ENCODE measurements around the gene AJM1.
"Not testable (repeated sequence)": the region's sequence is repeated elsewhere in the genome, so short reads cannot be mapped to it uniquely, and the experiment has no call there.

The AJM1 gene

GRCh38 chr9:136842380-136842948, at the start of gene AJM1:
AJM1 (plus strand) TSS chr9:136842478; CDS start chr9:136844415, 1,937 bp downstream.
- H3K9me3 ChIP-seq (ENCODE audit: low read length): not testable (repeated sequence)
- H3K4me3 ChIP-seq (ENCODE audit: low read length): peak within 1 kb of the TSS; percentile 56

GRCh38 chr9:136793086-136793946, 49.0 kb upstream of the AJM1 start:
- Histone ChIP-seq H2AFZ (ENCODE audit: low read depth, low read length) (no peak overlapping the region), H3K27me3 (ENCODE audit: insufficient read depth, low read length) (no peaks in the 10 kb centered on the region), H3K4me1 (ENCODE audit: insufficient read depth, low read length) (peaks cover 22% of the 10 kb centered on the region), H3K4me3 (ENCODE audit: low read length) (no peak overlapping the region), H3K9me3 (ENCODE audit: low read length) (no peaks in the 10 kb centered on the region), H3K36me3 (ENCODE audit: insufficient read depth, low read length) (peaks cover 13% of the 10 kb centered on the region)

More at GRCh38 chr9:136842380-136842948, at the start of gene AJM1:
- Histone ChIP-seq H3K4me1 (ENCODE audit: insufficient read depth, low read length) (peaks cover 33% of the 10 kb centered on the region), H3K36me3 (ENCODE audit: insufficient read depth, low read length) (peaks cover 22% of the 10 kb centered on the region)
- not testable (repeated sequence) for H3K27me3 ChIP-seq (ENCODE audit: insufficient read depth, low read length); H2AFZ ChIP-seq (ENCODE audit: low read depth, low read length)

- Histone ChIP-seq H3K4me3 (ENCODE audit: low read length) (no peak overlapping the region), H3K9me3 (ENCODE audit: low read length) (no peaks in the 10 kb centered on the region), H3K36me3 (ENCODE audit: insufficient read depth, low read length) (peaks cover 13% of the 10 kb centered on the region), H3K4me1 (ENCODE audit: insufficient read depth, low read length) (peaks cover 22% of the 10 kb centered on the region), H2AFZ (ENCODE audit: low read depth, low read length) (no peak overlapping the region), H3K27me3 (ENCODE audit: insufficient read depth, low read length) (no peaks in the 10 kb centered on the region)
Measured at GRCh38 chr9:136794281-136794999, 47.8 kb upstream of the AJM1 start.

GRCh38 chr9:136795000-136795348, 47.3 kb upstream of the AJM1 start:
- H3K4me3 ChIP-seq (ENCODE audit: low read length): no peak overlapping the region
- no peaks in the 10 kb centered on the region for H3K9me3 ChIP-seq (ENCODE audit: low read length)
- no peaks in the 10 kb centered on the region for H3K27me3 ChIP-seq (ENCODE audit: insufficient read depth, low read length)
- peaks cover 26% of the 10 kb centered on the region for H3K4me1 ChIP-seq (ENCODE audit: insufficient read depth, low read length)
- no peak overlapping the region for H2AFZ ChIP-seq (ENCODE audit: low read depth, low read length)
- peaks cover 13% of the 10 kb centered on the region for H3K36me3 ChIP-seq (ENCODE audit: insufficient read depth, low read length)

GRCh38 chr9:136796238-136796774, 46.0 kb upstream of the AJM1 start, which contains the start of gene CCDC183:
CCDC183 (plus strand) TSS chr9:136796338; CDS start chr9:136796398, 60 bp downstream.
- H3K36me3 ChIP-seq (ENCODE audit: insufficient read depth, low read length): peaks cover 13% of the 10 kb centered on the region
- H3K27me3 ChIP-seq (ENCODE audit: insufficient read depth, low read length): no peaks in the 10 kb centered on the region
- H3K9me3 ChIP-seq (ENCODE audit: low read length): no peaks in the 10 kb centered on the region
- peaks cover 31% of the 10 kb centered on the region for H3K4me1 ChIP-seq (ENCODE audit: insufficient read depth, low read length)
- H2AFZ ChIP-seq (ENCODE audit: low read depth, low read length): no peak within 1 kb of the TSS
- no peak within 1 kb of the TSS for H3K4me3 ChIP-seq (ENCODE audit: low read length)

GRCh38 chr9:136796775-136797347, 45.4 kb upstream of the AJM1 start:
- not testable (repeated sequence) for H3K4me3 ChIP-seq (ENCODE audit: low read length); H3K9me3 ChIP-seq (ENCODE audit: low read length); H3K27me3 ChIP-seq (ENCODE audit: insufficient read depth, low read length); H2AFZ ChIP-seq (ENCODE audit: low read depth, low read length)
- H3K36me3 ChIP-seq (ENCODE audit: insufficient read depth, low read length): peaks cover 13% of the 10 kb centered on the region
- H3K4me1 ChIP-seq (ENCODE audit: insufficient read depth, low read length): peaks cover 33% of the 10 kb centered on the region

- H2AFZ ChIP-seq (ENCODE audit: low read depth, low read length): no peak overlapping the region
- H3K4me1 ChIP-seq (ENCODE audit: insufficient read depth, low read length): peaks cover 33% of the 10 kb centered on the region
- H3K4me3 ChIP-seq (ENCODE audit: low read length): no peak overlapping the region
- H3K36me3 ChIP-seq (ENCODE audit: insufficient read depth, low read length): peaks cover 2% of the 10 kb centered on the region
- no peaks in the 10 kb centered on the region for H3K9me3 ChIP-seq (ENCODE audit: low read length)
- H3K27me3 ChIP-seq (ENCODE audit: insufficient read depth, low read length): no peaks in the 10 kb centered on the region
Measured at GRCh38 chr9:136798708-136799078, 43.6 kb upstream of the AJM1 start.

- no peaks in the 10 kb centered on the region for H3K27me3 ChIP-seq (ENCODE audit: insufficient read depth, low read length)
- no peaks in the 10 kb centered on the region for H3K9me3 ChIP-seq (ENCODE audit: low read length)
- no peaks in the 10 kb centered on the region for H3K36me3 ChIP-seq (ENCODE audit: insufficient read depth, low read length)
- peaks cover 33% of the 10 kb centered on the region for H3K4me1 ChIP-seq (ENCODE audit: insufficient read depth, low read length)
- H3K4me3 ChIP-seq (ENCODE audit: low read length): no peak overlapping the region
- no peak overlapping the region for H2AFZ ChIP-seq (ENCODE audit: low read depth, low read length)
Measured at GRCh38 chr9:136799079-136799853, 43.0 kb upstream of the AJM1 start.

GRCh38 chr9:136799854-136800657, 42.2 kb upstream of the AJM1 start:
- Histone ChIP-seq H2AFZ (ENCODE audit: low read depth, low read length) (peak overlapping the region; percentile 15), H3K27me3 (ENCODE audit: insufficient read depth, low read length) (no peaks in the 10 kb centered on the region), H3K9me3 (ENCODE audit: low read length) (no peaks in the 10 kb centered on the region), H3K4me3 (ENCODE audit: low read length) (peak overlapping the region; percentile 46), H3K36me3 (ENCODE audit: insufficient read depth, low read length) (peaks cover 4% of the 10 kb centered on the region), H3K4me1 (ENCODE audit: insufficient read depth, low read length) (peaks cover 33% of the 10 kb centered on the region)

GRCh38 chr9:136802321-136802720, 40.0 kb upstream of the AJM1 start:
- no peak overlapping the region for H2AFZ ChIP-seq (ENCODE audit: low read depth, low read length)
- H3K4me1 ChIP-seq (ENCODE audit: insufficient read depth, low read length): peaks cover 27% of the 10 kb centered on the region
- peaks cover 4% of the 10 kb centered on the region for H3K36me3 ChIP-seq (ENCODE audit: insufficient read depth, low read length)
- H3K27me3 ChIP-seq (ENCODE audit: insufficient read depth, low read length): no peaks in the 10 kb centered on the region
- no peak overlapping the region for H3K4me3 ChIP-seq (ENCODE audit: low read length)
- H3K9me3 ChIP-seq (ENCODE audit: low read length): no peaks in the 10 kb centered on the region

GRCh38 chr9:136803009-136803550, 39.2 kb upstream of the AJM1 start:
- H3K4me1 ChIP-seq (ENCODE audit: insufficient read depth, low read length): peaks cover 27% of the 10 kb centered on the region
- H3K9me3 ChIP-seq (ENCODE audit: low read length); H2AFZ ChIP-seq (ENCODE audit: low read depth, low read length); H3K27me3 ChIP-seq (ENCODE audit: insufficient read depth, low read length); H3K4me3 ChIP-seq (ENCODE audit: low read length); H3K36me3 ChIP-seq (ENCODE audit: insufficient read depth, low read length): not testable (repeated sequence)

Measured in neuron (in vitro differentiated cells).